ENCODE measurements around the gene ALPI. TPM values are rescaled to one million over a fixed set of nuclear protein-coding genes. Genes with fewer than 3 reads are reported as not detected.
"Not testable (repeated sequence)": the region's sequence is repeated elsewhere in the genome, so short reads cannot be mapped to it uniquely, and the experiment has no call there.

The ALPI gene
- total and polyA plus RNA-seq, 10 of the 15 experiments (the other 5 are each of a cell fraction or from before 2014, with no cell fraction given) = not detected

GRCh38 chr2:232422996-232423395 lies 33.0 kb upstream of the ALPI start:
- SMC1A ChIA-PET (ENCODE audit: uncharacterized antibody, unreplicated experiment); H3K27me3 ChIP-seq (replicated peaks in 1 of 2; ENCODE audit: control insufficient read depth in 2 of 2, insufficient read depth in 2 of 2, low read length in 1 of 2); H4K20me1 ChIP-seq (ENCODE audit: control insufficient read depth, insufficient read depth); RAD21 ChIA-PET (ENCODE audit: unreplicated experiment); FAIRE-seq; H3K9me3 ChIP-seq (replicated peaks; ENCODE audit: control insufficient read depth, insufficient read depth, low read length); H3K79me2 ChIP-seq (ENCODE audit: control insufficient read depth, insufficient read depth, low read length); H3K4me1 ChIP-seq (ENCODE audit: control insufficient read depth, insufficient read depth, low read length); H2AFZ ChIP-seq (ENCODE audit: control insufficient read depth, low read depth, low read length); ATAC-seq; DNase-seq (ENCODE audit: low read depth, low spot score); H3K27ac ChIP-seq (ENCODE audit: control insufficient read depth, insufficient read depth); H3K9ac ChIP-seq (ENCODE audit: control insufficient read depth, insufficient read depth, low read length); H3K36me3 ChIP-seq (ENCODE audit: control insufficient read depth in 2 of 2, insufficient read depth in 2 of 2, low read length in 1 of 2); CTCF ChIA-PET; POLR2A ChIA-PET; H3K4me2 ChIP-seq (ENCODE audit: control insufficient read depth, insufficient read depth); H3K4me3 ChIP-seq; BruUV-seq (replicated peaks); in situ Hi-C loops (cut with MboI); intact Hi-C loops (cut with micrococcal nuclease; ENCODE audit: unreplicated experiment): not testable (repeated sequence)
- WGBS (ENCODE audit: insufficient coverage, insufficient replicate concordance, low lambda C conversion rate, missing lambda C conversion rate) = 37% methylated on average over 3 of the region's 3 CpGs

DNA sequence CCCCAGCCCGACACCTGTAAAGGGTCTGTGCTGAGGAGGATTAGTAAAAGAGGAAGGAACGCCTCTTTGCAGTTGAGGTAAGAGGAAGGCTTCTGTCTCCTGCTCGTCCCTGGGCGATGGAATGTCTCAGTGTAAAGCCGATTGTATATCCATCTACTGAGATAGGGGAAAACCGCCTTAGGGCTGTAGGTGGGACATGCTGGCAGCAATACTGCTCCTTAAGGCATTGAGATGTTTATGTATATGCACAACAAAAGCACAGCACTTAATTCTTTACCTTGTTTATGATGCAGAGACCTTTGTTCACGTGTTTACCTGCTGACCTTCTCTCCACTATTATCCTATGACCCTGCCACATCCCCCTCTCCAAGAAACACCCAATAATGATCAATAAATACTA lies 32.5 kb upstream of the ALPI start:
- BruUV-seq (replicated peaks); H3K4me3 ChIP-seq; DNase-seq (ENCODE audit: low read depth, low spot score); H3K9ac ChIP-seq (ENCODE audit: control insufficient read depth, insufficient read depth, low read length); SMC1A ChIA-PET (ENCODE audit: uncharacterized antibody, unreplicated experiment); CTCF ChIA-PET; FAIRE-seq; H3K79me2 ChIP-seq (ENCODE audit: control insufficient read depth, insufficient read depth, low read length); H3K27ac ChIP-seq (ENCODE audit: control insufficient read depth, insufficient read depth); H3K36me3 ChIP-seq (ENCODE audit: control insufficient read depth in 2 of 2, insufficient read depth in 2 of 2, low read length in 1 of 2); H3K4me1 ChIP-seq (ENCODE audit: control insufficient read depth, insufficient read depth, low read length); POLR2A ChIA-PET; H3K27me3 ChIP-seq (replicated peaks in 1 of 2; ENCODE audit: control insufficient read depth in 2 of 2, insufficient read depth in 2 of 2, low read length in 1 of 2); RAD21 ChIA-PET (ENCODE audit: unreplicated experiment); H4K20me1 ChIP-seq (ENCODE audit: control insufficient read depth, insufficient read depth); H2AFZ ChIP-seq (ENCODE audit: control insufficient read depth, low read depth, low read length); H3K9me3 ChIP-seq (replicated peaks; ENCODE audit: control insufficient read depth, insufficient read depth, low read length); ATAC-seq; H3K4me2 ChIP-seq (ENCODE audit: control insufficient read depth, insufficient read depth); intact Hi-C loops (cut with micrococcal nuclease; ENCODE audit: unreplicated experiment); in situ Hi-C loops (cut with MboI): not testable (repeated sequence)
- 8% methylated on average over 7 of the region's 7 CpGs for WGBS (ENCODE audit: insufficient coverage, insufficient replicate concordance, low lambda C conversion rate, missing lambda C conversion rate)
